Dermis blood vessel endothelial cell (primary cell): ENCODE results near the gene KANSL1. TPM values are rescaled to one million over a fixed set of nuclear protein-coding genes. Genes with fewer than 3 reads are reported as not detected.

Experiments used
- DNase-seq: peaks from one replicate; pipeline ENCODE4 v3.0.0; 2010
- total RNA-seq: library from RNA; depleted of rRNA; stranded (reverse); fragments of >200 nt; gene quantifications from 2 replicates; pipeline ENCODE4 v1.2.3, GENCODE V29; 2014

The KANSL1 gene
- total RNA-seq, 1 donor from 2014 or later, result 87.0 TPM

GRCh38 chr17:46139432-46140210 lies 53.6 kb downstream of the KANSL1 start:
- DNase-seq, result no peak

GRCh38 chr17:46138473-46138872 lies 54.8 kb downstream of the KANSL1 start:
- DNase-seq, result no peak

GRCh38 chr17:46136820-46137219 lies 56.4 kb downstream of the KANSL1 start:
- DNase-seq, result no peak

GRCh38 chr17:46135879-46136563 lies 57.2 kb downstream of the KANSL1 start:
- no peak for DNase-seq

- no peak for DNase-seq
These were observed 58.0 kb downstream of the KANSL1 start for GRCh38 chr17:46135126-46135812.

GRCh38 chr17:46129302-46129701 lies 63.9 kb downstream of the KANSL1 start:
- DNase-seq, result no peak

GRCh38 chr17:46128453-46128852 lies 64.8 kb downstream of the KANSL1 start:
- DNase-seq, result no peak

- no peak for DNase-seq
These were observed 65.7 kb downstream of the KANSL1 start for GRCh38 chr17:46127524-46127923.

- DNase-seq, result no peak
These were observed 66.4 kb downstream of the KANSL1 start for GRCh38 chr17:46126840-46127239.

GRCh38 chr17:46125831-46126230 lies 67.4 kb downstream of the KANSL1 start:
- no peak for DNase-seq

- DNase-seq, result no peak
These were observed 68.3 kb downstream of the KANSL1 start for GRCh38 chr17:46124695-46125592.

GRCh38 chr17:46123607-46124006 lies 69.6 kb downstream of the KANSL1 start:
- DNase-seq, result no peak

GRCh38 chr17:46122486-46122871 lies 70.8 kb downstream of the KANSL1 start:
- no peak for DNase-seq

GRCh38 chr17:46121841-46122485 lies 71.3 kb downstream of the KANSL1 start:
- no peak for DNase-seq

GRCh38 chr17:46121165-46121764 lies 72.0 kb downstream of the KANSL1 start:
- DNase-seq, result peak; percentile 31

- no peak for DNase-seq
These were observed 72.7 kb downstream of the KANSL1 start for GRCh38 chr17:46120537-46120936.

GRCh38 chr17:46120078-46120477 lies 73.2 kb downstream of the KANSL1 start:
- DNase-seq, result no peak

GRCh38 chr17:46118964-46119363 lies 74.3 kb downstream of the KANSL1 start:
- no peak for DNase-seq

GRCh38 chr17:46117850-46118696 lies 75.2 kb downstream of the KANSL1 start:
- no peak for DNase-seq

GRCh38 chr17:46117117-46117516 lies 76.1 kb downstream of the KANSL1 start:
- no peak for DNase-seq

GRCh38 chr17:46115699-46116098 lies 77.5 kb downstream of the KANSL1 start:
- DNase-seq, result no peak
